Thyroid gland (tissue), 4 donors: ENCODE results near the gene PMCH. TPM values are rescaled to one million over a fixed set of nuclear protein-coding genes. Genes with fewer than 3 reads are reported as not detected.
"Not testable (repeated sequence)": the region's sequence is repeated elsewhere in the genome, so short reads cannot be mapped to it uniquely, and the experiment has no call there.

Source experiments
- DNase-seq, 2 donors: peaks; one replicate each; pipeline ENCODE4 v3.0.0-alpha.2; 2019
- H3K27ac ChIP-seq, 3 donors: fragments of 200-600 bp; sonication (generic); 1 replicate in 2 of 3; 2 replicates in 1 of 3; pipeline ENCODE4 v1.5.1; 2016 to 2019; ENCODE audit warnings: mild to moderate bottlenecking in 1 of 3, moderate library complexity in 1 of 3
- H3K27me3 ChIP-seq: fragments of 200-600 bp; sonication (generic); one replicate; pipeline ENCODE4 v1.5.1; 2019
- H3K36me3 ChIP-seq, 2 donors: fragments of 200-600 bp; sonication (generic); one replicate each; pipeline ENCODE4 v1.5.1; 2016 to 2019
- H3K4me1 ChIP-seq, 2 donors: fragments of 200-600 bp; sonication (generic); one replicate each; pipeline ENCODE4 v1.5.1; 2017 to 2019
- H3K4me3 ChIP-seq, 3 donors: fragments of 200-600 bp; sonication (generic); replicated peaks in 1 of 3; 1 replicate in 2 of 3; 2 replicates in 1 of 3; pipeline ENCODE4 v1.5.1; 2016; ENCODE audit warnings: mild to moderate bottlenecking in 1 of 3
- H3K9me3 ChIP-seq: fragments of 200-600 bp; sonication (generic); one replicate; pipeline ENCODE4 v1.5.1; 2017
- POLR2A ChIP-seq, 2 donors: fragments of 450-650 bp; IDR thresholded peaks; one replicate each; pipeline ENCODE4 v1.6.1; 2017; ENCODE audit warnings: antibody characterized with exemption in 2 of 2, mild to moderate bottlenecking in 2 of 2, moderate library complexity in 1 of 2
- WGBS, 2 donors: methylation state at CpG; one replicate each; pipeline ENCODE4 v1.1.5; 2017; 5-methylcytosine and 5-hydroxymethylcytosine counted together
- intact Hi-C: fragments of 100-400 bp; cut with DNase I; formaldehyde crosslinking; loops from one replicate; pipeline ENCODE4 v1.15.1; 2023
- total RNA-seq, 4 donors: library from RNA; depleted of rRNA; stranded (reverse); fragments of >200 nt; gene quantifications; one replicate each; pipeline ENCODE4 v1.2.3, GENCODE V29; 2016
- TF ChIP-seq, protein P1 (sequence below), 6 experiments: fragments of 200-600 bp in 3 of 6; fragments of 450-650 bp in 3 of 6; sonication (generic) in 3 of 6; IDR thresholded peaks; one replicate each; pipeline ENCODE4 v1.5.1; 2016 to 2019; ENCODE audit warnings: antibody characterized with exemption in 6 of 6, mild to moderate bottlenecking in 2 of 6, inconsistent platforms in 1 of 6, moderate library complexity in 1 of 6

Gene PMCH, protein sequence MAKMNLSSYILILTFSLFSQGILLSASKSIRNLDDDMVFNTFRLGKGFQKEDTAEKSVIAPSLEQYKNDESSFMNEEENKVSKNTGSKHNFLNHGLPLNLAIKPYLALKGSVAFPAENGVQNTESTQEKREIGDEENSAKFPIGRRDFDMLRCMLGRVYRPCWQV
- not detected for total RNA-seq

DNA sequence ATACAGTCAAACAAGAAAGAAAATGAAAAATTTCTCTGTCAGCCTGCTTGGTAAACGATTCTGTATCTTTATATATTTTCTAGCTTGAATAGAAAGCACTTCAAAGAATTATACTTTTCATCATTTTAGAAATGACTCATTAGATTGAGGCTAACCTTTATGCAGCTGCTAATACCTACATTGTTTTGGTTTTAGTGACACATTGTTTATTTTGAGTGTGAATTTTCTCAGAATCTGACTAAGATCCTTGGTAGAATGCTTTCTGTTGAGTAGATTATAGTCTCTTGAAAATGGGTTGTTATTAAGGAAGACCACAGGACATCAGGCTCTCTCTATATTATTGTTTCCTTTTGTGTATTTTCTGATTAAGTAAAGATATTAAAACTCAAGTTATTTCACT lies at the start of gene PMCH:
TSS of gene PMCH (minus strand) at position 45 of the 400 bp plus-strand sequence. CDS start 63 bp downstream, outside the sequence.
- H3K27ac ChIP-seq, result no peak within 1 kb of the TSS
- no peaks in the 10 kb centered on the region for H3K9me3 ChIP-seq
- no peak within 1 kb of the TSS for H3K4me3 ChIP-seq
- no peak for DNase-seq
- no peaks in the 10 kb centered on the region for H3K4me1 ChIP-seq
- H3K36me3 ChIP-seq, result no peaks in the 10 kb centered on the region
- H3K27me3 ChIP-seq, result no peaks in the 10 kb centered on the region
- TF ChIP-seq, protein P1, sequence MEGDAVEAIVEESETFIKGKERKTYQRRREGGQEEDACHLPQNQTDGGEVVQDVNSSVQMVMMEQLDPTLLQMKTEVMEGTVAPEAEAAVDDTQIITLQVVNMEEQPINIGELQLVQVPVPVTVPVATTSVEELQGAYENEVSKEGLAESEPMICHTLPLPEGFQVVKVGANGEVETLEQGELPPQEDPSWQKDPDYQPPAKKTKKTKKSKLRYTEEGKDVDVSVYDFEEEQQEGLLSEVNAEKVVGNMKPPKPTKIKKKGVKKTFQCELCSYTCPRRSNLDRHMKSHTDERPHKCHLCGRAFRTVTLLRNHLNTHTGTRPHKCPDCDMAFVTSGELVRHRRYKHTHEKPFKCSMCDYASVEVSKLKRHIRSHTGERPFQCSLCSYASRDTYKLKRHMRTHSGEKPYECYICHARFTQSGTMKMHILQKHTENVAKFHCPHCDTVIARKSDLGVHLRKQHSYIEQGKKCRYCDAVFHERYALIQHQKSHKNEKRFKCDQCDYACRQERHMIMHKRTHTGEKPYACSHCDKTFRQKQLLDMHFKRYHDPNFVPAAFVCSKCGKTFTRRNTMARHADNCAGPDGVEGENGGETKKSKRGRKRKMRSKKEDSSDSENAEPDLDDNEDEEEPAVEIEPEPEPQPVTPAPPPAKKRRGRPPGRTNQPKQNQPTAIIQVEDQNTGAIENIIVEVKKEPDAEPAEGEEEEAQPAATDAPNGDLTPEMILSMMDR (IDR thresholded peaks at IDR 0.05), result no peak
- TF ChIP-seq POLR2A (IDR thresholded peaks at IDR 0.05), result no peak
- whole genome bisulfite sequencing, 2 donors, result 86 to 91% methylated on average over 1 of the region's 1 CpG
- intact Hi-C loops, result no loop called here

DNA sequence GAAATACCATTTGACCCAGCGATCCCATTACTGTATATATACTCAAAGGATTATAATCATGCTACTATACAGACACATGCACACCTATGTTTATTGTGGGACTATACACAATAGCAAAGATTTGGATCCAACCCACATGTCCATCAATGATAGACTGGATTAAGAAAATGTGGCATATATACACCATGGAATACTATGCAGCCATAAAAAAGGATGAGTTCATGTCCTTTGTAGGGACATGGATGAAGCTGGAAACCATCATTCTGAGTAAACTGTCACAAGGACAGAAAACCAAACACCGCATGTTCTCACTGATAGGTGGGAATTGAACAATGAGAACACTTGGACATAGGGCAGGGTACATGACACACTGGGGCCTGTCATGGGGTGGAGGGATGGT lies 43.2 kb upstream of the PMCH start:
- H3K4me1 ChIP-seq, H3K27me3 ChIP-seq, H3K27ac ChIP-seq, H3K9me3 ChIP-seq, H3K4me3 ChIP-seq, intact Hi-C loops, H3K36me3 ChIP-seq, DNase-seq: not testable (repeated sequence)
- WGBS, 2 donors, result 95 to 96% methylated on average over 2 of the region's 2 CpGs

DNA sequence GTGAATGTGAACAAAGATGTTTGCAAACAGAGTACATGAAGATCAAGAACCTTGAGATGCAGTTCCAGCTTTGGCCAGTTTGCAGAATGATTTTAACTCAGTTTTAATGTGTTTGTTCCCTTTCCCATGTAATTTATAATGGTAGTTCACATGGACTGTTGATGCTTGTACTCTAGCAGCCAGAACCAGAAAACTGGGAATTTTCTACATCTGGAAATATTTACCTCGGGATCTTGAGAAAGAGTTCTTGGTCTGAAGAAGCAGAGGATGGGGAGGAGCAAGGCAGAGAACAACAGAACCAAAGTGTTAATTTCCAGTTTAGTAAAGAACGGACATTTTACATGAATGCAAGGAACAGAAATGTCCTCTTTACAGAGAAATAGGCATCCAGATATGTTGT lies 37.0 kb upstream of the PMCH start:
- TF ChIP-seq, protein P1 (IDR thresholded peaks at IDR 0.05), result no peak
- no peak for TF ChIP-seq POLR2A (IDR thresholded peaks at IDR 0.05)
- H3K4me3 ChIP-seq, result no peak overlapping the region
- no peaks in the 10 kb centered on the region for H3K27me3 ChIP-seq
- intact Hi-C loops, result no loop called here
- WGBS, 2 donors, result 70 to 75% methylated on average over 2 of the region's 2 CpGs
- H3K27ac ChIP-seq, result no peak overlapping the region
- H3K4me1 ChIP-seq, result peaks cover 20% of the 10 kb centered on the region in 2 donors
- no peaks in the 10 kb centered on the region for H3K36me3 ChIP-seq
- DNase-seq, result no peak
- H3K9me3 ChIP-seq, result no peaks in the 10 kb centered on the region

DNA sequence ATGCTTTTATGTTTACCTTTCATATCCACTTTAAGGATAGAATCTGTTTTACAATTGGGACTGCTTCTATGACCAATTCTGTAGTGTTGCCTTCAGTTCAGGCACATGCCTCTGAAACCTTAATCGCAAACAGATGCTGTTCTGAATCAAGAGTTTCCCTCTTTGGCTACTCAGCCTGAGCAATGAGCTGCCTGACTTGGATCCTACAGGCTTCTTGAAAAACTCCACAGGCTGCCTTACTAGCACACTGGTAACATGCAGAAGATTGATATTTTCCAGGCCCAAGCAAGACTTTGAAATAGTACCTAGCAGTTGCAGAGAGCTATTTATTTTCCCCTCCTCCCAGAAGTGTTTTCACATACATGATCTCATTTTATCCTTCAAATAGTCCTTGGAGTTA lies 34.8 kb upstream of the PMCH start:
- TF ChIP-seq POLR2A (IDR thresholded peaks at IDR 0.05), result no peak
- TF ChIP-seq, protein P1 (IDR thresholded peaks at IDR 0.05), result no peak
- no peaks in the 10 kb centered on the region for H3K27me3 ChIP-seq
- H3K4me3 ChIP-seq, result no peak overlapping the region
- H3K4me1 ChIP-seq, result peaks cover 20% of the 10 kb centered on the region in 2 donors
- H3K27ac ChIP-seq, result peak overlapping the region in 1 of 3 donors; percentile 26
- 43 to 45% methylated on average over 1 of the region's 1 CpG for WGBS, 2 donors
- no peaks in the 10 kb centered on the region for H3K9me3 ChIP-seq
- DNase-seq, result peak; percentile 2 to 3
- no peaks in the 10 kb centered on the region for H3K36me3 ChIP-seq
- intact Hi-C loops, result no loop called here

DNA sequence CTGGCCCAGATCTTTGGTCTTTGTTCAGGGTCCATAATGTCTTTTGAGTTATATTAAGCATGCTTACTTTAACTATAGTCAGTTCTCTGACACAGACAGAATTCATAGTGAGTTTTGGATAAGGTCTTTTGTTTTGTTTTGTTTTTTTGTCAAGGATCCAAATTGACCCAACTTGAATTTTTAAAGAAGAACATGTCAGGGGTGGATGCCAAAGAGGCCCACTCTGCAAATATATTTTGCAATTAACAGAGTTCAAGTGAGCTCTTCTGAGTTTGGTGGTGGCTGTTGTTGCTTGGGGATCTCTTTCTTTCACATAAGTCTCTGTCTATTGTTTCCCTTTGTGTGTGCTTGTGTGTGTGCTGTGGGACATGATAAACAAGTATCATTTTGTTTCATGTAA lies 34.4 kb upstream of the PMCH start:
- Histone ChIP-seq H3K9me3 (no peaks in the 10 kb centered on the region), H3K36me3 (no peaks in the 10 kb centered on the region), H3K27ac (peak overlapping the region in 1 of 3 donors; percentile 26), H3K27me3 (no peaks in the 10 kb centered on the region), H3K4me1 (peaks cover 20% of the 10 kb centered on the region in 2 donors), H3K4me3 (no peak overlapping the region)
- TF ChIP-seq, protein P1 (IDR thresholded peaks at IDR 0.05), result no peak
- TF ChIP-seq POLR2A (IDR thresholded peaks at IDR 0.05), result no peak
- peak; percentile 13 to 18 for DNase-seq
- intact Hi-C loops, result no loop called here
